K562 (cell line): ENCODE data around the gene EFNA1. TPM values are rescaled to one million over a fixed set of nuclear protein-coding genes. Genes with fewer than 3 reads are reported as not detected.

Experiments
- CCNT2 ChIP-seq: IDR thresholded peaks from 2 replicates; pipeline ENCODE4 v1.6.1; 2011; ENCODE audit warnings: borderline replicate concordance, low read depth, mild to moderate bottlenecking, moderate library complexity, mixed read lengths, low read length; ENCODE audit not compliant: insufficient read length; ENCODE audit errors: extremely low read depth
- L3MBTL2 ChIP-seq: fragments of 450-650 bp; IDR thresholded peaks from 2 replicates; pipeline ENCODE4 v1.6.1; 2016; ENCODE audit warnings: mild to moderate bottlenecking, moderate library complexity
- MAFK ChIP-seq: IDR thresholded peaks from 2 replicates; pipeline ENCODE4 v1.6.1; 2011; ENCODE audit warnings: low read length, improper control_type of control experiment
- NFXL1 ChIP-seq: fragments of 450-650 bp; formaldehyde crosslinking; IDR thresholded peaks from 2 replicates; pipeline ENCODE4 v1.4.0; 2021; ENCODE audit warnings: mild to moderate bottlenecking
- SNIP1 ChIP-seq: fragments of 450-650 bp; IDR thresholded peaks from 2 replicates; pipeline ENCODE4 v1.7.1; 2017; ENCODE audit warnings: low read depth, mild to moderate bottlenecking
- TRIM24 ChIP-seq, 2 experiments: fragments of 450-650 bp; IDR thresholded peaks; 2 replicates each; pipeline ENCODE4 v1.6.1; 2016
- ZC3H11A ChIP-seq: IDR thresholded peaks from 2 replicates; pipeline ENCODE4 v1.6.1; 2012; ENCODE audit warnings: low read depth, low read length, improper control_type of control experiment
- ZC3H4 ChIP-seq: sonication (generic); formaldehyde crosslinking; IDR thresholded peaks from 2 replicates; pipeline ENCODE4 v1.9.0; 2021; ENCODE audit warnings: missing genetic modification reagents, borderline replicate concordance
- ZNF224 ChIP-seq: sonication (generic); formaldehyde crosslinking; IDR thresholded peaks from 2 replicates; pipeline ENCODE4 v1.8.0; 2022; ENCODE audit warnings: mild to moderate bottlenecking, missing genetic modification reagents
- ZNF318 ChIP-seq, 2 experiments: fragments of 450-650 bp; IDR thresholded peaks; 2 replicates each; pipeline ENCODE4 v1.6.1; 2016; ENCODE audit warnings: mild to moderate bottlenecking in 2 of 2, borderline replicate concordance in 1 of 2, low read depth in 1 of 2, moderate library complexity in 1 of 2
- polyA plus RNA-seq, 8 experiments: library from polyadenylated mRNA; depleted of rRNA in 4 of 8; stranded (reverse) in 5 of 8; unstranded in 3 of 8; fragments of >200 nt; fragmentation: Nextera tagmentation in 2 of 8; fragmentation: Illumina TruSeq in 1 of 8; extraction: Ambion mirVana in 2 of 8; extraction: Trizol in 1 of 8; gene quantifications; 2 replicates each; pipeline versions ENCODE4 v1.2.1 to v1.2.3, GENCODE V29; 2011 to 2014; ENCODE audit warnings: inconsistent platforms in 1 of 8, missing spikeins in 1 of 8
- total RNA-seq, 7 experiments: library from RNA; depleted of rRNA in 6 of 7; stranded (reverse); fragments of >200 nt in 6 of 7; fragmentation: Illumina TruSeq in 2 of 7; extraction: Trizol in 2 of 7; gene quantifications; 2 replicates each; pipeline versions ENCODE4 v1.2.1 to v1.2.3, GENCODE V29; 2011 to 2021; ENCODE audit warnings: low replicate concordance in 1 of 7

Gene EFNA1
- total and polyA plus RNA-seq, 9 of the 15 experiments (the other 6 are each of a cell fraction or from before 2014, with no cell fraction given), result 2.1 to 9.3 (median 3.0) TPM

GRCh38 chr1:155176544-155177071 lies 48.9 kb downstream of the EFNA1 start (continued):
- TF ChIP-seq ZNF318 (IDR thresholded peaks at IDR 0.05; ENCODE audit: borderline replicate concordance in 1 of 2, low read depth in 1 of 2) (no peak), SNIP1 (no peak), ZNF224 (CRISPR knock-in tag) (no peak), CCNT2 (no peak), ZC3H11A (no peak), NFXL1 (CRISPR knock-in tag) (no peak), ZC3H4 (CRISPR knock-in tag) (no peak), TRIM24 (IDR thresholded peaks at IDR 0.05) (no peak), L3MBTL2 (no peak), MAFK (no peak)
